Dermis microvascular lymphatic vessel endothelial cell (primary cell): ENCODE data around the gene WFDC6. TPM values are rescaled to one million over a fixed set of nuclear protein-coding genes. Genes with fewer than 3 reads are reported as not detected.

ENCODE experiments used
- total RNA-seq: library from RNA; depleted of rRNA; stranded (reverse); fragments of >200 nt; gene quantifications from 2 replicates; pipeline ENCODE4 v1.2.1, GENCODE V29; 2014

Gene WFDC6
- total RNA-seq, 1 donor from 2014 or later, result not detected

Other genes with a start within 250 kb of the WFDC6 start
- gene RBPJL, start 232.6 kb downstream of the WFDC6 start, total RNA-seq, result not detected in 2 replicates
- under 0.01 TPM in 2 replicates for gene MATN4, start 231.2 kb downstream of the WFDC6 start, total RNA-seq
- 37.7 and 55.6 TPM in 2 replicates for gene SDC4, start 191.1 kb downstream of the WFDC6 start, total RNA-seq
- gene SYS1, start 176.3 kb downstream of the WFDC6 start, total RNA-seq, result 16.6 and 24.0 TPM in 2 replicates
- not detected in 2 replicates for gene TP53TG5, start 161.2 kb downstream of the WFDC6 start, total RNA-seq
- gene DBNDD2, start 131.2 kb downstream of the WFDC6 start, total RNA-seq, result 6.4 and 9.4 TPM in 2 replicates
- gene PIGT, start 123.3 kb downstream of the WFDC6 start, total RNA-seq, result 16.4 and 31.0 TPM in 2 replicates
- gene WFDC2, start 69.7 kb downstream of the WFDC6 start, total RNA-seq, result not detected in 2 replicates
- gene SPINT3, start 23.9 kb downstream of the WFDC6 start, total RNA-seq, result not detected in 2 replicates
- gene EPPIN, start 7.9 kb upstream of the WFDC6 start, total RNA-seq, result not detected in 2 replicates
- gene WFDC8, start 39.8 kb upstream of the WFDC6 start, total RNA-seq, result not detected in 2 replicates
- gene WFDC10A, start 90.3 kb upstream of the WFDC6 start, total RNA-seq, result not detected in 2 replicates
- gene WFDC9, start 91.8 kb upstream of the WFDC6 start, total RNA-seq, result not detected in 2 replicates
- gene WFDC11, start 130.8 kb upstream of the WFDC6 start, total RNA-seq, result not detected in 2 replicates
- gene WFDC13, start 162.6 kb upstream of the WFDC6 start, total RNA-seq, result not detected in 2 replicates
- gene WFDC10B, start 165.5 kb upstream of the WFDC6 start, total RNA-seq, result not detected in 2 replicates
- gene SPINT4, start 182.9 kb upstream of the WFDC6 start, total RNA-seq, result not detected in 2 replicates